ENCODE results near the gene E2F6. TPM values are rescaled to one million over a fixed set of nuclear protein-coding genes. Genes with fewer than 3 reads are reported as not detected.

Gene E2F6
- total and polyA plus RNA-seq, 2 of the 4 experiments (the other 2 are of a cell fraction): 8.2 to 10.9 TPM

GRCh38 chr2:11465485-11466306, at the start of gene E2F6 (continued):
- TF ChIP-seq, protein P1, sequence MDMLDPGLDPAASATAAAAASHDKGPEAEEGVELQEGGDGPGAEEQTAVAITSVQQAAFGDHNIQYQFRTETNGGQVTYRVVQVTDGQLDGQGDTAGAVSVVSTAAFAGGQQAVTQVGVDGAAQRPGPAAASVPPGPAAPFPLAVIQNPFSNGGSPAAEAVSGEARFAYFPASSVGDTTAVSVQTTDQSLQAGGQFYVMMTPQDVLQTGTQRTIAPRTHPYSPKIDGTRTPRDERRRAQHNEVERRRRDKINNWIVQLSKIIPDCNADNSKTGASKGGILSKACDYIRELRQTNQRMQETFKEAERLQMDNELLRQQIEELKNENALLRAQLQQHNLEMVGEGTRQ (IDR thresholded peaks at IDR 0.05; ENCODE audit: low read depth, low read length): peak; percentile 92
- TF ChIP-seq RFX5 (IDR thresholded peaks at IDR 0.05; ENCODE audit: low read depth, low read length): peak; percentile 65
- TF ChIP-seq NFE2L2 (IDR thresholded peaks at IDR 0.05; ENCODE audit: low read depth, low read length): peak; percentile 36; the same call in 1 of the 2 replicates
- TF ChIP-seq, protein P2, sequence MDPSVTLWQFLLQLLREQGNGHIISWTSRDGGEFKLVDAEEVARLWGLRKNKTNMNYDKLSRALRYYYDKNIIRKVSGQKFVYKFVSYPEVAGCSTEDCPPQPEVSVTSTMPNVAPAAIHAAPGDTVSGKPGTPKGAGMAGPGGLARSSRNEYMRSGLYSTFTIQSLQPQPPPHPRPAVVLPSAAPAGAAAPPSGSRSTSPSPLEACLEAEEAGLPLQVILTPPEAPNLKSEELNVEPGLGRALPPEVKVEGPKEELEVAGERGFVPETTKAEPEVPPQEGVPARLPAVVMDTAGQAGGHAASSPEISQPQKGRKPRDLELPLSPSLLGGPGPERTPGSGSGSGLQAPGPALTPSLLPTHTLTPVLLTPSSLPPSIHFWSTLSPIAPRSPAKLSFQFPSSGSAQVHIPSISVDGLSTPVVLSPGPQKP (IDR thresholded peaks at IDR 0.05; ENCODE audit: borderline replicate concordance, low read depth, low read length): no peak
